ENCODE results near the gene IL32. TPM values are rescaled to one million over a fixed set of nuclear protein-coding genes. Genes with fewer than 3 reads are reported as not detected.

Gene IL32
- total and polyA plus RNA-seq, 8 donors, result 151 to 928 (median 274) TPM

DNA sequence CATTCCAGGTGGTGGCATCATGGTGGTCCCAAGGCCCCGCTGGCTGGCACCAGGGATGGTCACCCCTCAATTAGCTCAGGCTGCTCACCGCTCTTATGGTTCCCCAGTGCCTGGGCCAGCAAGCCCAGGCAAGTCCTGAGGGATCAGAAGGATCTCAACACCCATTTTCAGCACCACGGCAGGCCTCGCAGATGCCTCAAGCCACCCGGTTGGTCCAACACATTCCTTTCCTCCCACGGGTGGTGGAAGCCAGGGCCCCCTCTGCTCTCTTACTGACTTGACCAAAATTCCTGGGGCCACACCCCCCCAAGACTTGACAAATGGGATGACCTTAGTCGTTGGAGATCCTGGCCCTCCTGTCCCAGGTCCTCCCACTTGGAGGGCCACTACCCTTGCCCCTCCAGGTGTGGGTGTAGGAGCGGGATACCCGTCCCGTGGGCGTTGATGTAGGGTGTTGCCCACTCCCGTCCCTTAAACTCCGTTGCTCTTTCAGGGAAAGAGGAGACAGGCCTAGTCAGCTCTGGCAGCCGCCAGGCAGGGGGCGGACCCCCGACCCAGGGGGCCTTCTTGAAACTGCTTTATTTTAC is 52.9 kb downstream of the IL32 start:
- 87 to 90% methylated on average over 16 of the region's 16 CpGs for WGBS, 2 donors
- H3K9me3 ChIP-seq, result no peaks in the 10 kb centered on the region
- DNase-seq (peak in 1 of 6 donors; percentile 46), FAIRE-seq (no peak), ATAC-seq (no peak)
- intact Hi-C loops (cut with DNase I), result no loop called here
- TF ChIP-seq, protein P1, sequence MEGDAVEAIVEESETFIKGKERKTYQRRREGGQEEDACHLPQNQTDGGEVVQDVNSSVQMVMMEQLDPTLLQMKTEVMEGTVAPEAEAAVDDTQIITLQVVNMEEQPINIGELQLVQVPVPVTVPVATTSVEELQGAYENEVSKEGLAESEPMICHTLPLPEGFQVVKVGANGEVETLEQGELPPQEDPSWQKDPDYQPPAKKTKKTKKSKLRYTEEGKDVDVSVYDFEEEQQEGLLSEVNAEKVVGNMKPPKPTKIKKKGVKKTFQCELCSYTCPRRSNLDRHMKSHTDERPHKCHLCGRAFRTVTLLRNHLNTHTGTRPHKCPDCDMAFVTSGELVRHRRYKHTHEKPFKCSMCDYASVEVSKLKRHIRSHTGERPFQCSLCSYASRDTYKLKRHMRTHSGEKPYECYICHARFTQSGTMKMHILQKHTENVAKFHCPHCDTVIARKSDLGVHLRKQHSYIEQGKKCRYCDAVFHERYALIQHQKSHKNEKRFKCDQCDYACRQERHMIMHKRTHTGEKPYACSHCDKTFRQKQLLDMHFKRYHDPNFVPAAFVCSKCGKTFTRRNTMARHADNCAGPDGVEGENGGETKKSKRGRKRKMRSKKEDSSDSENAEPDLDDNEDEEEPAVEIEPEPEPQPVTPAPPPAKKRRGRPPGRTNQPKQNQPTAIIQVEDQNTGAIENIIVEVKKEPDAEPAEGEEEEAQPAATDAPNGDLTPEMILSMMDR (IDR thresholded peaks at IDR 0.05), result no peak
- peaks cover 0 to 11% (median 6%) of the 10 kb centered on the region in 3 donors for H3K36me3 ChIP-seq
- H3K27me3 ChIP-seq, result no peaks in the 10 kb centered on the region
- no peak overlapping the region for H3K27ac ChIP-seq
- no peak overlapping the region for H3K4me3 ChIP-seq
- H3K4me1 ChIP-seq, result peaks cover 0 to 8% (median 5%) of the 10 kb centered on the region in 3 donors

DNA sequence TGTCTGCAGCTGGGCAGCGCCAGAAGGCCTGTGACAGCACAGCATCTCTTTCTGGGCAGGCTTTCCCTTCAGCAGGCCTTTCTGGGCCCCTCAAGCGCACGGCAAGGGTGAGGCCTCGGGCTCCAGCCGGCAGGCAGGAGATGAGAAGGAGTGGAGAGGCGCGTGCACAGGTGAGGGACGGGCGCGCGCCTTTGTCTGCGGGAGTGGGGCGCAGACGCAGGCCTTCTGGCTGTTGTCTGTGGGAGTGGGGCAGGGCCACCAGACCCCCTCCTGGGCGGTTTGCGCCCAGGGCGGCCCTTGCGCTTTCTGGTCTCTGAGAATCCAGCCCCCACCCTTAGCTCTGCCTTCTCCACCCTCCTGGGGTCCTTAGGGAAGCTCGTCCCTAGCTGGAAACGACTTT is 53.4 kb downstream of the IL32 start:
- WGBS, 2 donors, result 93 to 94% methylated on average over 20 of the region's 20 CpGs
- DNase-seq (peak in 1 of 6 donors; percentile 50), FAIRE-seq (no peak), ATAC-seq (no peak)
- Histone ChIP-seq H3K4me3 (no peak overlapping the region), H3K36me3 (peaks cover 0 to 11% (median 6%) of the 10 kb centered on the region in 3 donors), H3K4me1 (peaks cover 0 to 2% (median 0%) of the 10 kb centered on the region in 3 donors), H3K27ac (no peak overlapping the region), H3K27me3 (no peaks in the 10 kb centered on the region), H3K9me3 (no peaks in the 10 kb centered on the region)
- intact Hi-C loops (cut with DNase I), result no loop called here
- TF ChIP-seq, protein P1 (IDR thresholded peaks at IDR 0.05), result no peak

Other genes with a start within 250 kb of the IL32 start
- 1 to 10 TPM in 4 of 6 donors, under 1 TPM in 1, not detected in 1; 0.60 to 3.2 (median 1.4) TPM for gene PRSS21, start 248.4 kb upstream of the IL32 start, total RNA-seq
- gene PRSS21, start 248.4 kb upstream of the IL32 start, polyA plus RNA-seq, result under 1 TPM; 0.59 to 0.99 TPM
- 1 to 10 TPM in 1 of 6 donors, under 1 TPM in 5; 0.43 to 1.5 (median 0.80) TPM for gene ZG16B, start 235.3 kb upstream of the IL32 start, total RNA-seq
- 1 to 10 TPM in 1 of 2 donors, under 1 TPM in 1; 0.65 to 1.7 TPM for gene ZG16B, start 235.3 kb upstream of the IL32 start, polyA plus RNA-seq
- 10 to 100 TPM in 3 of 6 donors, 1 to 10 TPM in 3; 8.4 to 28.5 (median 13.1) TPM for gene PRSS22, start 207.5 kb upstream of the IL32 start, total RNA-seq
- 10 to 100 TPM; 48.7 to 59.5 TPM for gene PRSS22, start 207.5 kb upstream of the IL32 start, polyA plus RNA-seq
- gene FLYWCH2, start 182.4 kb upstream of the IL32 start, total RNA-seq, result 10 to 100 TPM in 1 of 6 donors, 1 to 10 TPM in 5; 5.8 to 10.1 (median 7.7) TPM
- 10 to 100 TPM; 18.2 to 26.1 TPM for gene FLYWCH2, start 182.4 kb upstream of the IL32 start, polyA plus RNA-seq
- 10 to 100 TPM; 11.5 to 18.6 (median 14.9) TPM for gene FLYWCH1, start 153.7 kb upstream of the IL32 start, total RNA-seq
- gene FLYWCH1, start 153.7 kb upstream of the IL32 start, polyA plus RNA-seq, result 10 to 100 TPM; 31.5 to 40.4 TPM
- under 1 TPM in 3 of 6 donors, not detected in 3; 0.09 to 0.32 (median 0.16) TPM for gene KREMEN2, start 101.4 kb upstream of the IL32 start, total RNA-seq
- gene KREMEN2, start 101.4 kb upstream of the IL32 start, polyA plus RNA-seq, result under 1 TPM; 0.07 to 0.27 TPM
- 1 to 10 TPM; 5.3 to 9.1 (median 6.3) TPM for gene PAQR4, start 96.3 kb upstream of the IL32 start, total RNA-seq
- 10 to 100 TPM in 1 of 2 donors, 1 to 10 TPM in 1; 6.6 to 12.5 TPM for gene PAQR4, start 96.3 kb upstream of the IL32 start, polyA plus RNA-seq
- gene PKMYT1, start 85.2 kb upstream of the IL32 start, total RNA-seq, result 1 to 10 TPM in 3 of 6 donors, under 1 TPM in 3; 0.28 to 1.7 (median 1.1) TPM
- gene PKMYT1, start 85.2 kb upstream of the IL32 start, polyA plus RNA-seq, result 1 to 10 TPM; 3.7 to 4.8 TPM
- 1 to 10 TPM; 1.7 to 5.1 (median 2.4) TPM for gene CLDN9, start 52.7 kb upstream of the IL32 start, total RNA-seq
- gene CLDN9, start 52.7 kb upstream of the IL32 start, polyA plus RNA-seq, result 10 to 100 TPM; 10.5 to 12.1 TPM
- 1 to 10 TPM in 2 of 6 donors, under 1 TPM in 4; 0.37 to 5.1 (median 0.73) TPM for gene CLDN6, start 47.5 kb upstream of the IL32 start, total RNA-seq
- 1 to 10 TPM in 1 of 2 donors, under 1 TPM in 1; 0.12 to 3.2 TPM for gene CLDN6, start 47.5 kb upstream of the IL32 start, polyA plus RNA-seq
- gene TNFRSF12A, start 45.3 kb upstream of the IL32 start, total RNA-seq, result 10 to 100 TPM; 26.8 to 91.1 (median 66.7) TPM
- 100 to 1,000 TPM; 166 to 185 TPM for gene TNFRSF12A, start 45.3 kb upstream of the IL32 start, polyA plus RNA-seq
- 10 to 100 TPM; 10.5 to 24.1 (median 12.4) TPM for gene HCFC1R1, start 41.7 kb upstream of the IL32 start, total RNA-seq
- gene HCFC1R1, start 41.7 kb upstream of the IL32 start, polyA plus RNA-seq, result 100 to 1,000 TPM in 1 of 2 donors, 10 to 100 TPM in 1; 93.1 to 119 TPM
- gene THOC6, start 41.6 kb upstream of the IL32 start, total RNA-seq, result 10 to 100 TPM in 1 of 6 donors, 1 to 10 TPM in 5; 6.2 to 13.0 (median 7.7) TPM
- 10 to 100 TPM; 33.2 to 38.2 TPM for gene THOC6, start 41.6 kb upstream of the IL32 start, polyA plus RNA-seq
- 100 to 1,000 TPM in 1 of 6 donors, 10 to 100 TPM in 5; 48.9 to 106 (median 64.3) TPM for gene BICDL2, start 28.7 kb upstream of the IL32 start, total RNA-seq
- gene BICDL2, start 28.7 kb upstream of the IL32 start, polyA plus RNA-seq, result 100 to 1,000 TPM; 126 to 325 TPM
- 1 to 10 TPM in 2 of 6 donors, under 1 TPM in 4; 0.28 to 1.6 (median 0.72) TPM for gene MMP25, start 19.1 kb upstream of the IL32 start, total RNA-seq
- gene MMP25, start 19.1 kb upstream of the IL32 start, polyA plus RNA-seq, result 1 to 10 TPM; 1.4 to 1.6 TPM
- gene ZSCAN10, start 33.7 kb downstream of the IL32 start, total RNA-seq, result under 1 TPM in 1 of 6 donors, not detected in 5; 0.35 TPM
- not detected for gene ZSCAN10, start 33.7 kb downstream of the IL32 start, polyA plus RNA-seq
- 1 to 10 TPM; 6.5 to 10.0 (median 8.0) TPM for gene ZNF205, start 46.9 kb downstream of the IL32 start, total RNA-seq
- gene ZNF205, start 46.9 kb downstream of the IL32 start, polyA plus RNA-seq, result 10 to 100 TPM; 22.4 to 43.3 TPM
- gene ZNF213, start 69.4 kb downstream of the IL32 start, total RNA-seq, result 1 to 10 TPM; 5.0 to 8.8 (median 6.7) TPM
- gene ZNF213, start 69.4 kb downstream of the IL32 start, polyA plus RNA-seq, result 1 to 10 TPM; 5.8 to 7.5 TPM
- not detected for gene OR1F1, start 122.6 kb downstream of the IL32 start, total RNA-seq
- gene OR1F1, start 122.6 kb downstream of the IL32 start, polyA plus RNA-seq, result not detected
- gene ZNF200, start 169.5 kb downstream of the IL32 start, total RNA-seq, result 1 to 10 TPM; 1.5 to 3.7 (median 2.2) TPM
- gene ZNF200, start 169.5 kb downstream of the IL32 start, polyA plus RNA-seq, result 1 to 10 TPM; 2.9 to 3.5 TPM
- gene MEFV, start 191.0 kb downstream of the IL32 start, total RNA-seq, result 1 to 10 TPM in 1 of 6 donors, under 1 TPM in 4, not detected in 1; 0.20 to 1.1 (median 0.78) TPM
- under 1 TPM; 0.05 to 0.23 TPM for gene MEFV, start 191.0 kb downstream of the IL32 start, polyA plus RNA-seq
- gene ZNF263, start 217.9 kb downstream of the IL32 start, total RNA-seq, result 10 to 100 TPM in 4 of 6 donors, 1 to 10 TPM in 2; 9.2 to 15.4 (median 10.9) TPM
- gene ZNF263, start 217.9 kb downstream of the IL32 start, polyA plus RNA-seq, result 10 to 100 TPM; 10.6 to 20.8 TPM
- 1 to 10 TPM; 1.3 to 3.6 (median 2.4) TPM for gene TIGD7, start 239.8 kb downstream of the IL32 start, total RNA-seq
- 1 to 10 TPM; 1.9 to 3.3 TPM for gene TIGD7, start 239.8 kb downstream of the IL32 start, polyA plus RNA-seq
- 10 to 100 TPM in 4 of 6 donors, 1 to 10 TPM in 2; 6.7 to 17.1 (median 10.6) TPM for gene ZNF75A, start 239.9 kb downstream of the IL32 start, total RNA-seq
- 10 to 100 TPM; 18.2 to 27.5 TPM for gene ZNF75A, start 239.9 kb downstream of the IL32 start, polyA plus RNA-seq